Fibroblast of lung (primary cell): ENCODE results near the gene KIAA0753. TPM values are rescaled to one million over a fixed set of nuclear protein-coding genes. Genes with fewer than 3 reads are reported as not detected.
A peak's percentile ranks its signal among the peaks of the same experiment; 100 is the strongest.

Source experiments
- DNase-seq, 2 donors: peaks; one replicate each; pipeline versions ENCODE4 v3.0.0 to v3.0.0-alpha.2; 2010; ENCODE audit warnings: low read depth in 2 of 2
- H2AFZ ChIP-seq: 2 replicates; pipeline ENCODE4 v1.5.1; 2012; ENCODE audit warnings: low read length, control low read depth, inconsistent platforms
- H3K27ac ChIP-seq: 2 replicates; pipeline ENCODE4 v1.5.1; 2011; ENCODE audit warnings: low read length, control low read depth; ENCODE audit not compliant: insufficient read depth
- H3K27me3 ChIP-seq: 2 replicates; pipeline ENCODE4 v1.5.1; 2011; ENCODE audit warnings: mild to moderate bottlenecking, low read length; ENCODE audit not compliant: control insufficient read depth, insufficient read depth
- H3K36me3 ChIP-seq: 2 replicates; pipeline ENCODE4 v1.5.1; 2011; ENCODE audit warnings: low read length; ENCODE audit not compliant: control insufficient read depth, insufficient read depth
- H3K4me1 ChIP-seq: 2 replicates; pipeline ENCODE4 v1.5.1; 2011; ENCODE audit warnings: low read length; ENCODE audit not compliant: control insufficient read depth, insufficient read depth; ENCODE audit errors: extremely low read depth
- H3K4me2 ChIP-seq: 2 replicates; pipeline ENCODE4 v1.5.1; 2011; ENCODE audit warnings: low read length, control low read depth; ENCODE audit not compliant: insufficient read depth; ENCODE audit errors: extremely low read depth
- H3K4me3 ChIP-seq, 4 experiments: fragments of 200-600 bp in 1 of 4; sonication (generic) in 1 of 4; replicated peaks in 1 of 4; 2 replicates each; pipeline ENCODE4 v1.5.1; 2011 to 2016; ENCODE audit warnings: low read length in 4 of 4, low read depth in 3 of 4, mild to moderate bottlenecking in 3 of 4, control low read depth in 2 of 4, inconsistent platforms in 1 of 4, mixed read lengths in 1 of 4; ENCODE audit not compliant: insufficient read depth in 1 of 4; ENCODE audit errors: control extremely low read depth in 1 of 4
- H3K79me2 ChIP-seq: 2 replicates; pipeline ENCODE4 v1.5.1; 2012; ENCODE audit warnings: mild to moderate bottlenecking, low read length, inconsistent platforms; ENCODE audit not compliant: control insufficient read depth, insufficient read depth
- H3K9ac ChIP-seq: 2 replicates; pipeline ENCODE4 v1.5.1; 2011; ENCODE audit warnings: mild to moderate bottlenecking, low read length, control low read depth; ENCODE audit not compliant: insufficient read depth
- H3K9me3 ChIP-seq: 2 replicates; pipeline ENCODE4 v1.5.1; 2012; ENCODE audit warnings: low read depth, low read length; ENCODE audit not compliant: control insufficient read depth, insufficient read depth
- H4K20me1 ChIP-seq: 2 replicates; pipeline ENCODE4 v1.5.1; 2011; ENCODE audit warnings: low read length; ENCODE audit not compliant: control insufficient read depth, insufficient read depth; ENCODE audit errors: extremely low read depth
- EZH2 ChIP-seq: IDR thresholded peaks from 2 replicates; pipeline ENCODE4 v1.5.1; 2012; ENCODE audit warnings: low read length, control low read depth, mild to moderate bottlenecking; ENCODE audit errors: missing control alignments
- polyA plus RNA-seq, 2 donors: library from polyadenylated mRNA; depleted of rRNA in 1 of 2; stranded (reverse) in 1 of 2; unstranded in 1 of 2; fragments of >200 nt; gene quantifications; 2 replicates each; pipeline ENCODE4 v1.2.1, GENCODE V29; 2011 to 2012; ENCODE audit warnings: missing spikeins in 1 of 2
- total RNA-seq: library from RNA; depleted of rRNA; stranded (reverse); fragments of >200 nt; gene quantifications from 2 replicates; pipeline ENCODE4 v1.2.1, GENCODE V29; 2014
- TF ChIP-seq, protein P1 (sequence below), 2 donors: IDR thresholded peaks in 1 of 2; conservative IDR thresholded peaks in 1 of 2; 1 replicate in 1 of 2; 2 replicates in 1 of 2; pipeline ENCODE4 v1.5.1; 2011 to 2012; ENCODE audit warnings: low read length in 2 of 2, control low read depth in 1 of 2, inconsistent platforms in 1 of 2, low read depth in 1 of 2, mild to moderate bottlenecking in 1 of 2

Gene KIAA0753
- total and polyA plus RNA-seq, 2 donors (not counting 1 experiment from before 2014, with no cell fraction given): 5.8 to 12.9 TPM

GRCh38 chr17:6630390-6630789 lies 10.1 kb downstream of the KIAA0753 start:
- Histone ChIP-seq H3K4me1 (no peaks in the 10 kb centered on the region), H2AFZ (no peak overlapping the region), H3K36me3 (peaks cover 10% of the 10 kb centered on the region), H3K79me2 (no peaks in the 10 kb centered on the region), H3K4me2 (no peak overlapping the region), H3K9me3 (no peaks in the 10 kb centered on the region), H4K20me1 (no peaks in the 10 kb centered on the region), H3K27me3 (no peaks in the 10 kb centered on the region), H3K4me3 (no peak overlapping the region), H3K9ac (no peak overlapping the region), H3K27ac (no peak overlapping the region)
- no peak for DNase-seq
- TF ChIP-seq, protein P1, sequence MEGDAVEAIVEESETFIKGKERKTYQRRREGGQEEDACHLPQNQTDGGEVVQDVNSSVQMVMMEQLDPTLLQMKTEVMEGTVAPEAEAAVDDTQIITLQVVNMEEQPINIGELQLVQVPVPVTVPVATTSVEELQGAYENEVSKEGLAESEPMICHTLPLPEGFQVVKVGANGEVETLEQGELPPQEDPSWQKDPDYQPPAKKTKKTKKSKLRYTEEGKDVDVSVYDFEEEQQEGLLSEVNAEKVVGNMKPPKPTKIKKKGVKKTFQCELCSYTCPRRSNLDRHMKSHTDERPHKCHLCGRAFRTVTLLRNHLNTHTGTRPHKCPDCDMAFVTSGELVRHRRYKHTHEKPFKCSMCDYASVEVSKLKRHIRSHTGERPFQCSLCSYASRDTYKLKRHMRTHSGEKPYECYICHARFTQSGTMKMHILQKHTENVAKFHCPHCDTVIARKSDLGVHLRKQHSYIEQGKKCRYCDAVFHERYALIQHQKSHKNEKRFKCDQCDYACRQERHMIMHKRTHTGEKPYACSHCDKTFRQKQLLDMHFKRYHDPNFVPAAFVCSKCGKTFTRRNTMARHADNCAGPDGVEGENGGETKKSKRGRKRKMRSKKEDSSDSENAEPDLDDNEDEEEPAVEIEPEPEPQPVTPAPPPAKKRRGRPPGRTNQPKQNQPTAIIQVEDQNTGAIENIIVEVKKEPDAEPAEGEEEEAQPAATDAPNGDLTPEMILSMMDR (conservative IDR thresholded peaks at IDR 0.05 in 1 of 2, IDR thresholded peaks at IDR 0.05 in 1 of 2; ENCODE audit: low read depth in 1 of 2, low read length in 2 of 2): no peak
- no peak for TF ChIP-seq EZH2

- H3K36me3 ChIP-seq: peaks cover 4% of the 10 kb centered on the region
- H4K20me1 ChIP-seq: no peaks in the 10 kb centered on the region
- H3K4me1 ChIP-seq: no peaks in the 10 kb centered on the region
- no peak overlapping the region for H2AFZ ChIP-seq
- peak; percentile 38 for DNase-seq
- no peaks in the 10 kb centered on the region for H3K9me3 ChIP-seq
- peak overlapping the region; percentile 27 for H3K4me2 ChIP-seq
- H3K27ac ChIP-seq: no peak overlapping the region
- no peaks in the 10 kb centered on the region for H3K79me2 ChIP-seq
- H3K4me3 ChIP-seq: no peak overlapping the region
- H3K9ac ChIP-seq: no peak overlapping the region
- H3K27me3 ChIP-seq: no peaks in the 10 kb centered on the region
- TF ChIP-seq EZH2: no peak
- TF ChIP-seq, protein P1 (conservative IDR thresholded peaks at IDR 0.05 in 1 of 2, IDR thresholded peaks at IDR 0.05 in 1 of 2; ENCODE audit: low read depth in 1 of 2, low read length in 2 of 2): no peak
Observed at GRCh38 chr17:6627019-6627418, 13.5 kb downstream of the KIAA0753 start.

DNA sequence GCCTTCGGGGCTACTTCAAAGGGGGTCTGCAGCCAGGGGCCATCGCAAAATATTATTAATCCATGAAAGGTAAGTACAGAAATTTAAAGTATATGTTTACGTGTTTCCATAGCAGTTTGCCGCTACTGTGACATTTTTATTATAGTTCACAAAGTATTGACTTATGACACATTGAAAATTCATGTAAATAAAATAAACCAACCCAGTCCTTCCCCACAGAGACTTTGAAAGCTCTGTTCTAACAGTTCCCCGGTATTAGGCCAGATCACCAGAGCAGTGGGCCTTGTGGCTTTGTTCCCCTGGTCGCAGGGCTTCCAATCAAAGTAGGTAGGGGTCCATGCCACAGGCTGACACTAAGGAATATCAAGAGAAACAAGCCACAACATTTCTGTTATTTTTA lies 13.9 kb downstream of the KIAA0753 start:
- Histone ChIP-seq H3K27ac (no peak overlapping the region), H3K9me3 (no peaks in the 10 kb centered on the region), H3K79me2 (no peaks in the 10 kb centered on the region), H3K9ac (no peak overlapping the region), H4K20me1 (no peaks in the 10 kb centered on the region), H3K36me3 (peaks cover 3% of the 10 kb centered on the region), H3K4me2 (peak overlapping the region; percentile 27), H3K4me1 (no peaks in the 10 kb centered on the region), H3K27me3 (no peaks in the 10 kb centered on the region), H3K4me3 (no peak overlapping the region), H2AFZ (no peak overlapping the region)
- DNase-seq: no peak
- TF ChIP-seq EZH2: no peak
- TF ChIP-seq, protein P1 (conservative IDR thresholded peaks at IDR 0.05 in 1 of 2, IDR thresholded peaks at IDR 0.05 in 1 of 2; ENCODE audit: low read depth in 1 of 2, low read length in 2 of 2): no peak
